RPMI8226 (cell line): ENCODE data around the gene FAM72C.
A peak's percentile ranks its signal among the peaks of the same experiment; 100 is the strongest.
"Not testable (repeated sequence)": the region's sequence is repeated elsewhere in the genome, so short reads cannot be mapped to it uniquely, and the experiment has no call there.

Experiments
- DNase-seq: peaks from one replicate; pipeline ENCODE4 v3.0.0-alpha.2; 2015

The FAM72C gene

GRCh38 chr1:143971924-143972700 lies at the start of gene FAM72C:
TSS of gene FAM72C (minus strand) at chr1:143971986. CDS start at chr1:143971141, 845 bp downstream.
- not testable (repeated sequence) for DNase-seq

- not testable (repeated sequence) for DNase-seq
These were observed 48.4 kb upstream of the FAM72C start for GRCh38 chr1:144020001-144020738.

GRCh38 chr1:144019101-144019500 lies 47.3 kb upstream of the FAM72C start:
- DNase-seq, result not testable (repeated sequence)

GRCh38 chr1:144015180-144015966 lies 43.6 kb upstream of the FAM72C start:
- DNase-seq, result not testable (repeated sequence)

- not testable (repeated sequence) for DNase-seq
These were observed 42.7 kb upstream of the FAM72C start for GRCh38 chr1:144014528-144014927.

- DNase-seq, result not testable (repeated sequence)
These were observed 42.3 kb upstream of the FAM72C start for GRCh38 chr1:144014121-144014520.

- not testable (repeated sequence) for DNase-seq
These were observed 40.5 kb upstream of the FAM72C start for GRCh38 chr1:144012168-144012733.

GRCh38 chr1:144009410-144009809 lies 37.6 kb upstream of the FAM72C start:
- not testable (repeated sequence) for DNase-seq

- not testable (repeated sequence) for DNase-seq
These were observed 32.5 kb upstream of the FAM72C start for GRCh38 chr1:144004259-144004658.

- DNase-seq, result not testable (repeated sequence)
These were observed 31.7 kb upstream of the FAM72C start for GRCh38 chr1:144003306-144004029.

GRCh38 chr1:144002141-144002881 lies 30.5 kb upstream of the FAM72C start:
- DNase-seq, result peak; percentile 2

GRCh38 chr1:144001077-144001476 lies 29.3 kb upstream of the FAM72C start:
- DNase-seq, result not testable (repeated sequence)

GRCh38 chr1:143996020-143996419 lies 24.2 kb upstream of the FAM72C start:
- not testable (repeated sequence) for DNase-seq

- not testable (repeated sequence) for DNase-seq
These were observed 21.6 kb upstream of the FAM72C start for GRCh38 chr1:143993301-143993907.

GRCh38 chr1:143990699-143991098 lies 18.9 kb upstream of the FAM72C start:
- DNase-seq, result not testable (repeated sequence)

GRCh38 chr1:143989719-143990118 lies 17.9 kb upstream of the FAM72C start:
- not testable (repeated sequence) for DNase-seq

GRCh38 chr1:143989427-143989712 lies 17.6 kb upstream of the FAM72C start:
- not testable (repeated sequence) for DNase-seq

- not testable (repeated sequence) for DNase-seq
These were observed 17.0 kb upstream of the FAM72C start for GRCh38 chr1:143988602-143989426.

GRCh38 chr1:143987868-143988267 lies 16.1 kb upstream of the FAM72C start:
- not testable (repeated sequence) for DNase-seq
